GM04504 (cell line): Measurements from ENCODE around the gene IDE.
"Not testable (repeated sequence)": the region's sequence is repeated elsewhere in the genome, so short reads cannot be mapped to it uniquely, and the experiment has no call there.

Experiments used
- DNase-seq: peaks from one replicate; pipeline ENCODE4 v3.0.0-alpha.2; 2012; ENCODE audit warnings: low read depth

Gene IDE

GRCh38 chr10:92492748-92493240 is 81.1 kb downstream of the IDE start:
- no peak for DNase-seq

DNA sequence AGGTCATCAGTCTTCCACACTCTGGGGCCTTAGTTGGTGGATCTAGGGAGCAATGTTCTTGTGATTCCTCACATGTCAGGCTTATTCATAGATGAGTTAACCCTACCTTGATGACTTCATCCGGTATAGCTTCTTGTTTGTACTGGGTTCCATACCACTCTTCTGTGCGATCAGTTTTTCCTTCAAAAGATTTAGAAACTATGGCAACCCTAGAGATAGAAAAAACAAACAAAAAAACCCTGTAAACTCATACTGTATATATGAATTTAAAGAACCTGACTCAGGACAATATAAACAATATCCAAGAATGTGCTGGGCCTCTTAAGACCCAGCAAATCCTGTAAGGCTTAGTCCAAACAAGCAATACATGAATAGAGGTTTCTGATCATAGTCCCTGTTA is 83.5 kb downstream of the IDE start:
- DNase-seq = no peak

GRCh38 chr10:92486637-92487036 is 87.3 kb downstream of the IDE start:
- no peak for DNase-seq

- no peak for DNase-seq
Measured at GRCh38 chr10:92483539-92483938, 90.4 kb downstream of the IDE start.

DNA sequence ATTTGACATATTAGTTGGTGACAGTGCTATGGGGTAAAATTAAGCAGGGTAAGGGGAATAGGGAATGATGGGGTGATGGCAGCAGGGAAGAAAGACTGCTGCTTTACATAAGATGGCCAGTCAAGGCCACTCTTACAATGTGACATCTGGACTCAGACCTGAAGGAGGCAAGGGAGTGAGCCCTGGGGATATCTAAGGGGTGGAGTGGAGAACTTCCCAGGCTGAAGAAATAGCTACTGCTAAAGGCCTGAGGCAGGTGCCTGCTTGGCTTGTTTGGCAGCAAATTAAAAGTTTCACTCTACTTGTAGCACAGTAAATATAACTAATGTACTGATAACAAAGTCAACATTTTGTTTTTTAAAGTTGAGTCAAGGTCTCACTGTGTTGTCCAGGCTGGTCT is 93.5 kb downstream of the IDE start:
- DNase-seq = no peak

GRCh38 chr10:92479547-92479946 is 94.3 kb downstream of the IDE start:
- no peak for DNase-seq

DNA sequence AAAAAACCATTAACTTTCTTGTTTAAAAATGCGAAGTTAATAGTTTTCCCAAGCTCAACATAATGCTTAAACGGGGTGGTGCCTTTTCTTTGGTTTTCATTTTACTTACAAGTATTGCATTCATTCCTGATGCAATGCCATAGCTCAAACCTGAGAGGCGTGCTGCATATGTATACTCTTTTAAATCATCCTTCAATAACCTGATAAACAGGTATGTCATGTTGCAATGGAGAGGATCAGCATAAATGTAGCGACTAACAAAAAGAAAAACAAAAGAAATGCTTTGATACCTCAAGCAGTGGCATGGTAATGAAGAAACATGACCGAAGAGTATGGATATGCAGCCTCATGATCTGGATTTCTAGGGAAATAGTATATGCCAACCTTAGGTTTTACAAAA is 95.4 kb downstream of the IDE start:
- DNase-seq = no peak

DNA sequence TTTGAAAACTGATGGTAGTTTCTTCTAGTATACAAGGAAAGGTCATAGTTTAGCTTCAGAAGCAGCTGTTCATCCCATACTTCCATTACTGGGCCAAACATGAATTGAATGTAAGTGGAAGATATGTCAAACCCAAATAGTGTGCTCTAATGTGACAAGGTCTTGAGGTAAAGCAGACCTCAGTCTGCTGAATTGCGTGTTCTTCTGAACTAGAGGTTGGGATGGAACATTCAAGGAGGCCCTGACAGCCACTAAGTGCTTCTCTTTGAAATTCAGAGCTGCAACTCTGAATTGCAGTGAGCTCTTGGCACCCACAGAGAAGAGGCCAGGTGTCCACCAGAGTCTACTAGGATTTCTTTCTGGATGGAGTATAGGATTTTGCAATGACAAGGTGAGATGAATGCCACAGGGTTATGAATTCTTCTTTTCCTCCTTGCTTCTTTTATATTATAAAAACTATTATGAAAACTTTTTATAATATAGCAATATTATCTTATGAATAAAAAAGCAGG is 98.5 kb downstream of the IDE start:
- DNase-seq = no peak

GRCh38 chr10:92470026-92470425 is 103.9 kb downstream of the IDE start:
- no peak for DNase-seq

DNA sequence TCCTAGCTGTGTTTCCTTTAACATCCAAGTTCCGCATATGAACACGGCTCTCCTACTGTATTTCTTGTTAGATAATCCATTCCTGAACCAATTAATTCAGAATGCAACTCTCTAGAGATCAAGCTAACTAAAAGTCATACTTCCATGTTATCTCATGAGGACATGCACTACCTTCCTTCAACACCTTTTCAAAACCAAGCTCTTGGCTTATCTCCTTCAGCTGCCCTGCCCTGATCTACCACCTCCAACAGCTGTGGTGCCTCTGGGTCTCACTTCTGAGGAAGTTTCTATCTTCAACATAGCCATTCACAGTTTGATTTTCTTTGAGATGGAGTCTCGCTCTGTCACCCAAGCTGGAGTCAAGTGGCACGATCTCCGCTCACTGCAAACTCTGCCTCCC is 109.5 kb downstream of the IDE start:
- no peak for DNase-seq

GRCh38 chr10:92463582-92463981 is 110.3 kb downstream of the IDE start:
- no peak for DNase-seq

DNA sequence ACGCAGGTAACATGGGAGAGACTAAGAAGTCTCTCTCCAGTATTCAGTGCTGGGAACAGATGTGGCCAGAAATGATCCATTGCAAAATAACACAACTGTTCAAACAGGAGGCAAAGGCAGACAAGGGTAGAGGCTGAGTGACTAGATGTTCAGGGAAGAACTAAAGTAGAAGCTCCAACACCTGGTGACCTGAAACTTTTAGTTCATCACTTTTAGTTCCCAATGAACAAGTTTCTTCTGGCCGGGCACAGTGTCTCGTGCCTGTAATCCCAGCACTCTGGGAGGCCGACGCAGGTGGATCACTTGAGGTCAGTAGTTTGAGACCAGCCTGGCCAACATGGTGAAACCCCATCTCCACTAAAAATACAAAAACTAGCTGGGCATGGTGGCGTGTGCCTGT is 118.9 kb downstream of the IDE start:
- DNase-seq = not testable (repeated sequence)

DNA sequence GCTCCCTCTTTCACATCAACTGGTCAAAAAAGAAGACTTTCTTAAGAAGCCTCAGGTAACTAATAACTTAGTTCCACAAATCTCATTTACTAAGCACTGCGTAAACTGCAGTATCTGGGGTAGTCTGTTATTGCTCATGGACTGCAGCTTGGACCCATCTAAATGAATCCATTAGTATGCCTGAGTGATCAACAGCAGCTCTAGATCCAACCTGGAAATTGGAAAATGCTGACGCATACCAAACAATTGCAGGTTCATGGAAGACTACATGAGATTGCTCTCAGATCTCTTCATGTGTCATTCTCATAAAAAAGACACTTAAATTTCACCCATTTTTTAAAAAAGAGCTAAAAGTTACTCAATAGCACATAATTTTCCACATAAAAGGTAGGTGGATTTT is 121.6 kb downstream of the IDE start:
- DNase-seq = no peak

- no peak for DNase-seq
Measured at GRCh38 chr10:92451431-92451830, 122.5 kb downstream of the IDE start.

DNA sequence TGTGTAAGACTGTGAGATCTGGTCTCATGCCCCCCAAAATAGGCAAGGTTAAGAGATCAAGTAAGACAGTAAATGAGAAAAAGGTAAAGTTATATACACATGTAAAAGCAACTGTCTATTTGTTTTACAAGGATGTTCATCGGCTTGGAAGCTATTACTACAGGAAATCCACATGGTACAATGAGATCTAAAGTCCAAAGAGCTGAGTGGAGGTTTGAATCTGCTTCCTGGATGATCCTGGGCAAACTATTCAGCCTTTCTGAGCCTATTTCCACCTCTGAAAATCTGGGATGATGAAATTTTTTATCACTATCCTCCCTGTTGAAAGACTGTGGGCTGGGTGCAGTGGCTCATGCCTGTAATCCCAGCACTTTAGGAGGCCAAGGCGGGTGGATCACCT is 123.0 kb downstream of the IDE start:
- DNase-seq = no peak

- DNase-seq = no peak
Measured at GRCh38 chr10:92440578-92440977, 133.3 kb downstream of the IDE start.

DNA sequence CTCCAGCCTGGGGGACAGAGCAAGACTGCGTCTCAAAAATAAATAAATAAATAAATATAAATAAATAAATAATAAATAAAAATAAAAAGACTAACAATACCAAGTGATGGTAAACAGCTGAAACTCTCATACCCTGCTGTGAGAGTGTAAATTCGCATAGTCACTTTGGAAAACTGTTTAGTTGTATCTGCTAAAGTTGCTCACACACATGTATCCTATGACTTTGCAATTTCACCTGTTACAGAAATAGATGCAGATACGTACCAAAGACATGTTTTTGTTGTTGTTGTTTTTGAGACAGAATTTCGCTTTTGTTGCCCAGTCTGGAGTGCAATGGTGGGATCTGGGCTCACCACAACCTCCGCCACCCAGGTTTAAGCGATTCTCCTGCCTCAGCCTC is 135.7 kb downstream of the IDE start:
- DNase-seq = no peak

GRCh38 chr10:92436611-92437010 is 137.3 kb downstream of the IDE start:
- DNase-seq = no peak

GRCh38 chr10:92436065-92436464 is 137.8 kb downstream of the IDE start:
- not testable (repeated sequence) for DNase-seq

- no peak for DNase-seq
Measured at GRCh38 chr10:92434385-92434784, 139.5 kb downstream of the IDE start.

DNA sequence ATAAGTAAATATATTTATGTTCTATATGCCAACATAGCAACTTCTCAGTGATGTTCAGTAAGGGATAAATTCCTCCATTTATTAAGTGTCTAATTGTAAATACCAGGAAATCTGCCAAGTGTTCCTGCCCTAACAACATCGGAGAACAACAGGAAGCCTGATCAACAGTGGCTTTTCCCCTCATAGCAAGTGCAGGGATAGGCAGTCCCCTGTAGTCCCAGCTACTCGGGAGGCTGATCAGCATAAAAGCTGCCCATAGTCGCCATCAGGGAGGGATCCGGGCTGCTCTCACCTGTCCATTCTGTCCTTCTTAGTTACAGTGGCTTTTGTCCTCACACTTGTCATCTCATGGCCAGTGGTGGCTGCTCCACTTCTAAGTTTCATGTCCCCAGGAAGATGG is 141.3 kb downstream of the IDE start:
- no peak for DNase-seq

- no peak for DNase-seq
Measured at GRCh38 chr10:92430103-92430502, 143.8 kb downstream of the IDE start.

GRCh38 chr10:92421550-92421949 is 152.3 kb downstream of the IDE start:
- no peak for DNase-seq

GRCh38 chr10:92420546-92421275 is 153.2 kb downstream of the IDE start:
- DNase-seq = no peak
